ENCODE results near the gene LGMN.

The LGMN gene

DNA sequence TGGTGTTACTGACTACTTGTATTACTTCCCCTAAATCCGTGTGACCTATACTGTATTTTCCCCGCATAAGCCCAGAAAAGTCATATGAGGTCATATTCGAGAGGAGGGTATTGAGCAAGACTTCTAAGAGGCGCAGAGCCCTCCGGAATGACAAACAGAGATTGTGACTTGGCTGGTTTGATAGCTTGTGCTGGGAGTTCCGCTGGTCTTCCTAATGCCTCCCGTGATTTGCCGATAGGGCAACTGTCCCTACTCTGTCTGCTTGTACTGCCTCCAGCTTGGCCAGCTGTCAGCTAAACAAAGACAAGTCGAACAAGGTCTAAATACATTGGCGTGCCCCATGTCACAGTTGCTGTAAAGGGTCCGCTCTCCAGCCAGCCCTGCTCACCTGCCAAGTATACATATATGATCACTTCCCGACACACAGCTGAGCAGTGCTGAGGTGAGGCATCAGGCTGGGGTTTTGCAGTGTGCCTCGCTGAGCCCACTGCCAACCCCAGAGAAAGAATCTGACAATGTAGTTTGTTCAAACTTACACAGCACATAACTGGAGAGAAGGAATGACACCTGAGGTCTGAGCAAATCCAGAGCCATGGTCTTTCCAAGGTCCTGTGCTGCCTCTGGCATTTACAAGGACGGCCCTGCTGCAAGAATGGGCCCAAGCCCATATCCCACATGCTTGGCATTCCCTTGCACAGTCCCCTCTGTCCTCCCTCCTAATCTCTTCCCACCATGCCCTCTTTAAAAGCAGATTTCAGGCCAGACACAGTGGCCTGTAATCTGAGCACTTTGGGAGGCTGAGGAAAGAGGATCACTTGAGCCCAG is 23.7 kb downstream of the LGMN start:
- no peak for DNase-seq

DNA sequence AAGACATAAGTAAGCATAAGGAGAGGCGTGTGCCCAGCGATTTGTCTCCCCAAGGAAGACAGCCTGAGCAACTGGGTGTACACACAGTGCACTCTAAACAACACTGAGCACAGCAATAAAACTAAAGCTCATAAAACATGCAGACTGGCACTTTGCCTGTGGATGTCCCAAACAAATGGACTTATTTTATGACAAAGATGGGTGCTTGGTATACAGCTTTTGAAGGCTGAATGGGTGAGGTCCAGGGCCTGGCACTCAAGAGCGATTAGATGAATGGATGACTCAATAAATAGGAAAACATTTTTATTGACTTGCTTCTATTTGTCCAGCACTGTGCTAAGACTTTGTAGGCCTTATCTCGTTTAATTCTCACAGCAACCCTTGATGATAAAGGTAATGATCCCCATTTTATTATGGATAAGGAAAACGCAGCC is 28.5 kb downstream of the LGMN start:
- no peak for DNase-seq

- DNase-seq, result no peak
These were observed 29.0 kb downstream of the LGMN start for GRCh38 chr14:92719421-92719820.

DNA sequence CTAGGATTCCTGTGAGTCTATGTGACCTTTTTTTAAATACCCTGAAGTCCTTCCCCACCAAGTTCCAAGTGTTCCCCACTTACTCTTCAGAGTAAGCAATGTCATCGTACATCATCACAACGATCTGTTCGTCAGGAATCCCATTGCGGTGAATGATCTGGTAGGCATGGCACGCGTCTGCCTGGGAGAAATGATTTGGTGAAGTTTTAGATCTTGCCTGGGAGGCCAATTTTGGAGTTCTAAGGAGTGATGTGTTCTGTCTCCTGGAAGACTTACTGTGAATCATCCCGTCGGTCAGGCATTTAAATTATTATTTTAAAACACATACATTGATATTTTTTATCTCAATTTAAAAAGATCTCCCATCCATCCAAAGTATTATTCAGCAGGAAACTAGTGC is 29.8 kb downstream of the LGMN start:
- no peak for DNase-seq

- no peak for DNase-seq
These were observed 30.8 kb downstream of the LGMN start for GRCh38 chr14:92717571-92718042.

DNA sequence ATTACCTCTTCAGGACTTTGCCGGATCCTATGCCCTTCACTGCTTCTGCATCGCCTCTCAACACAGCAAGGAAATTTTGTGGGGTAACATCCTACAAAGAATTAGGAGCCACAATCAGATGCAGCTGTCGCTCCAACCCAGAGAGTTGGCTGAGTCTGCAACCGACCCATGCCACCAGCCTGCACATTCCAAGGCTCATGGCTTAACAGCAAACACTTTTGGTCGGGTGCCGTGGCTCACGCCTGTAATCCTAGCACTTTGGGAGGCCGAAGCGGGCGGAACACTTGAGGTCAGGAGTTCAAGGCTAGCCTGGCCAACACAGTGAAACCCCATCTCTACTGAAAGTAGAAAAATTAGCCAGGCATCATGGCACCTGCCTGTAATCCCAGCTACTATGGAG is 32.3 kb downstream of the LGMN start:
- no peak for DNase-seq

DNA sequence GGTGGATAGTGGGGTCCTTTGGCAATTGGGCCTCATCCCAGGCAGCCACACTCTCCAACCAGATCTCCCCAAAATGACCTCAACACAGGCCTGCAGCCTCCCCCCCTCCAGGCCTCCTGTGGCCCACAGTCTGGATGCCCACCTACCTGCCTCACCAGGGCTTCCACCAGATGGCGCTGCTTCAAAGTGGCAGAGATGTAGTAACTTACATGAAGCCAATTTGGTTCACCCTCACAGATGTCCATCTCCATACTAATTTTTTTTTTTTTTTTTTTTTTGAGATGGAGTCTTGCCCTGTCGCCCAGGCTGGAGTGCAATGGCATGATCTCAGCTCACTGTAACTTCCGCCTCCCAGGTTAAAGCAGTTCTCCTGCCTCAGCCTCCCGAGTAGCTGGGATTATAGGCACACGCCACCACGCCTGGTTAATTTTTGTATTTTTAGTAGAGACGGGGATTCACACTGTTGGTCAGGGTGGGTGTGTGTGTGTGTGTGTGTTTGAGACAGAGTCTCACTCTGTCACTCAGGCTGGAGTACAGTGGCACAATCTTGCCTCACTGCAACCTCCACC is 33.6 kb downstream of the LGMN start:
- peak; percentile 42 for DNase-seq

DNA sequence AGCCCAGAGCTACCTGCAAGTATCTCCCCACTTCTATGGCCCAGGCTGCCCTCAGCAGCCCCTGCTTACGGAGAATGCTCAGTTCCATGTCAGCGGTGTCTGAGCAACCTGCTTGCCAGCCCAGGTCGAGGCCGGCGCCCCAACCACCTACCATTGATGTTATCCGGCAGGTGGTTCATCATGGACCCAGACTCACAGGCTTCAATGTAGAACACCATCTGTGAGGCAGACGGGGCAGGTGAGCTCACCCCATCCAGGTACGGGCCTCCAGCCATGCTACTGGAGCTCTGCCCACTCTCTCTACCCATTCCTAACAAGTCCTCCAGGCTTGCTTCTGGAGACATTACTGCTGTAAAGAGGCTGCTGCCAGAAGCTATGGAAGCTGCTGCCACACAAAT is 35.8 kb downstream of the LGMN start:
- DNase-seq, result no peak

DNA sequence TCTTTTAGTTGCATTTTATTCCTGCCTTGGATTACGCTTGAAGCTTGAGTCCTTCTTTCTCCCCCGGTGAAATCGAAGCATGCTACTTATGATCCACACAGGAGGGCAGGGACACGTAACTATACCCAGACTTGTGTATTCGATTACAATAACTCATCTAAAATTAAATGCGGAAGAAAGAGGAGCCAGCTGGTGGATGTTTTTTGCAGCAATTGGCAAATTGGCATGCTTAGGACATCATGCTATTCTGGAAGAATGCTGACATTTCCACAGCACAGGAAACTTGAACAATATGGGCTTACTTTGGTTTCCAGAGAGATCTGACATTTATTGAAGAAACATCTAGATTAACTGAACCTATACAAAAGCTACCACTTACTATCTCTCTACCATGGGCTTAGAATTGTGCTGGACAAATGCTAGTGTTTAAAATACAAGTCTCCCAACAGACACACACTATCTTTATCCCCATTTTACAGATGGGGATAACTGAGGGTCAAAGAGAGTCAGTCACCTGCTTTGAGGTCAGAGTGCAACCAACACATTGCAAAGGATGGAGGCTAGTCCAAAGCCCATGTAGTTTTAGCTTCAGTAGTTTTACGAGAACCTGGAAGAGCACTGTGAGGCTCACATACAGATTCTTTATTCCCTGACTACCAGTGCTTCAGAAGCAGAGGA is 36.3 kb downstream of the LGMN start:
- no peak for DNase-seq

- no peak for DNase-seq
These were observed 38.5 kb downstream of the LGMN start for GRCh38 chr14:92710001-92710341.

- no peak for DNase-seq
These were observed 39.0 kb downstream of the LGMN start for GRCh38 chr14:92709340-92710000.

- no peak for DNase-seq
These were observed 42.0 kb downstream of the LGMN start for GRCh38 chr14:92706386-92706785.

DNA sequence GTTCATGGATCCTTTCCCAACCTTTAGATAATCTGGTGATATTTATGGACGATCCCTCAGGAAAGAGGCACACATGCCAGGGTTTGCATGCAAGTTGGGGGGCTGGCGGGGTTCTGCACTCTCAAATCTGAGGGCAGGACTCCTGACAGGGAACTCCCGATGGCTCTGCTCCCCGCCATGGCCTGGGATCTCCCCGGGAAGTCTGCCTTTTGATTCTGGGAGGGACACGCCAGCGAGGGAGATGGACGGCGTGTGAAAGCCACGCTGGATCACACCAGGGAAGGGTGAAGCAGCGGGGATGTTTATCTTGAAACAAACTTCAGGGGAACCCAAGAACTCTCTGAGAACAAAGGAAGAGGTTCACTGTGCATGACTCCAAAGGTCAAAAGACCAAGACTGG is 43.6 kb downstream of the LGMN start:
- DNase-seq, result no peak

DNA sequence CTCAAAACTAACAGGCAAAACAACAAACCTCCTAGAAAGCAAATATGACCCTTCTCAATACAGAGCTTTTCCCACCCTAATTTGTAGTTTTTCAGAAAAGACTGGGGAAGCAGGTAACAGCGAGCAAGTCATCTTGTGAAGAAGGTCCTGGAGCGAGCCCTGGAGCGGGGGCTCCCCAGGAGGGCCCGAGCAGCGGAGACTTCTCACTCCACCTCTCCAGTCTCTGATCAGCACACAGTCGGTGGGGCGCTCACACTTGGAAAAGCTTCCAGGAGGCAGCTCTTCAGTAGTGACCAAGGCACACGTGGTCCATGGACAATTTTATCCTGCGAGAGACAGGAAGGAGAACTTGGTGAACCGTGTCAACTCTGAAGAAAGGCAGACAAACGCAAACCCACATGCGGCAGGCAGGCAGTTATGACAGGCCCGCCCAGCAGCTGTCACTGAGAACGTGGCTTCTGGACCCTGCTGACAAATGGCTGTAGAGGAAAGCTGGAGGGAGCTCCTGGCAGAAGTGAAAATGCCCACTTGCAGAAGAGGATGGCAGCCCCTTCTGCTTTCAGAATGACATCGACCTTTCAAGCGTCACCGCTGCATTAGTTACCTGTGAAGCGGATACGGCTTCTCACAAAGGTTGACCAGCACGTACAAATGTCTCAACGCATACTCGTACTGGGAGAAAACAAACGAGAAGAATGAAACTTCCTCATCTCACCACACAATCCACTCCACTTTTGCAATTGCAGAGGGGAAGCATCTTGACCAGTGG is 44.2 kb downstream of the LGMN start:
- DNase-seq, result no peak

- no peak for DNase-seq
These were observed 44.9 kb downstream of the LGMN start for GRCh38 chr14:92703516-92703915.

GRCh38 chr14:92702441-92702918 is 45.9 kb downstream of the LGMN start:
- DNase-seq, result no peak

DNA sequence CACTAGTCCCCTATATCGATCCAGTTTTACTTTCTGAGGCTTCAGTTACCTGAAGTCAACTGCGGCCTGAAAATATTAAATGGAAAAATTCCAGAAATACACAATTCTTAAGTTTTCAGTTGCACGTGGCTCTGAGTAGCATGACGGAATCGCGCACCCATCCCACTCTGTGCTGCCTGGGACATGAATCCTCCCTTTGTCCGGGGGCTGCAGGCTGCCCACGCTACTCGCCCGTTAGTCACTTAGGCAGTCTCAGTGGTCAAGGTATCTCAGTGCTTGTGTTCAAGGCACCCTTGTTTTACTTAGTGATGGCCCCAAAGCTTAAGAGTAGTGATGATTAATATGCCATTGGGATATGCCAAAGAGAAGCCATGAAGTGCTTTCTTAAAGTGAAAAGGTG is 46.6 kb downstream of the LGMN start:
- DNase-seq, result no peak

DNA sequence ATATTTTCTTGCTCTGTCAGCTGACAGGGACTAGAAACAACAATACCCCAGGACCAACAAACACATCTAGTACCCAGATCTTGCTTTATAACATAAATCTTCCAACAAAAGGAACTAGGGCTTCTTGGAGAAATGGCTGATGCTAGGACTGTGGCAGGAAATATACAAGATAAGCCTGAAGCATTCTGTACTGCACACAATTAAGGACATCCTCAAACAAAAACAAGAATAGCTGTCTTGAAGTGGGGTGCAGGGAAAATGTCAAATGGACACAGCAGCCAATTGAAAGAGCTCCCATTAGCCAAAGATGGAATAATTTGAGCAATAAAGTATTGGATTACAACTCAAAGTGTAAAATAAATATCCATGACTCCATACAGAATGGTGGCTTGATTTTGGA is 50.0 kb downstream of the LGMN start:
- no peak for DNase-seq

DNA sequence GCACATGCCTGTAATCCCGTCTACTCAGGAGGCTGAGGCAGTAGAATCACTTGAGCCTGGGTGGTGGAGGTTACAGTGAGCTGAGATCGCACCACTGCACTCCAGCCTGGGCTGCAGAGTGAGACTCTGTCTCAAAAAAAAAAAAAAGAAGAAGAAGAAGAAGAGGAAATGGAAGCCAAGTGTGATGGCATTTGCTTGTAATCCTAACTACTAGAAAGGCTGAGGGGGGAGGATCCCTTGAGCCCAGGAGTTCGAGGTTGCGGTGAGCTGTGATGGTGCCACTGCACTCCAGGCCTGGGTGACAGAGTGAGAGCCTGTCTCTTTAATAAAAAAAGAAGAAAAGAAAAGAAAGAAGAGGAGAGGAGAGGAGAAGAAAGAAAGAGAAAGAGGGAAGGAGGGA is 52.1 kb downstream of the LGMN start:
- DNase-seq, result no peak

- no peak for DNase-seq
These were observed 52.9 kb downstream of the LGMN start for GRCh38 chr14:92695562-92695961.

DNA sequence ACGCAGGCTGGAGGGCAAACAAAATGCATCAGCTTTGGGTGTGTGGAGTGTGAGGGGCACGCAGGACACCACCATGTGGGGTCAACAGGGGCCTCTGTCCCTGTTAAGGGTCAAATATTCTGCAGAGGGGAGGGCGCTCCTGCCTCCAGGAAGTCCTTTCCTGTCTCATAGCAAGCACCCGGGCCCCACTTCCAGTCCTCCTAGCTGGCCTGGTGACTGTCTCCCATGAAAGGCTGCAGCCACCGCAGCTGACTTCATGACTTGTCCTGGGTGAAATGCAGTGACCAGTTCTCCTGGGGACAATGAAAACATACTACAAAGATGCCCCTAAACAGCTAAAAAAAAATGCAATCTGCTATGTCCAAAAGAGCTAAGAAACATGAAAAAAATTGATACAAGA is 53.6 kb downstream of the LGMN start:
- no peak for DNase-seq

- peak; percentile 12 for DNase-seq
These were observed 54.2 kb downstream of the LGMN start for GRCh38 chr14:92693998-92694795.

Data from DMS79 (cell line).